Lower leg skin (tissue), 3 donors: ENCODE measurements around the gene PCDH9.

Experiments used
- POLR2A ChIP-seq, 2 donors: fragments of 450-650 bp; IDR thresholded peaks; one replicate each; pipeline ENCODE4 v1.6.1; 2016 to 2017; ENCODE audit warnings: antibody characterized with exemption in 2 of 2, mild to moderate bottlenecking in 1 of 2, moderate library complexity in 1 of 2
- TF ChIP-seq, protein P1 (sequence below), 3 donors: fragments of 450-650 bp; IDR thresholded peaks; one replicate each; pipeline ENCODE4 v1.5.1; 2016; ENCODE audit warnings: antibody characterized with exemption in 3 of 3, mild to moderate bottlenecking in 3 of 3, moderate library complexity in 2 of 3

DNA sequence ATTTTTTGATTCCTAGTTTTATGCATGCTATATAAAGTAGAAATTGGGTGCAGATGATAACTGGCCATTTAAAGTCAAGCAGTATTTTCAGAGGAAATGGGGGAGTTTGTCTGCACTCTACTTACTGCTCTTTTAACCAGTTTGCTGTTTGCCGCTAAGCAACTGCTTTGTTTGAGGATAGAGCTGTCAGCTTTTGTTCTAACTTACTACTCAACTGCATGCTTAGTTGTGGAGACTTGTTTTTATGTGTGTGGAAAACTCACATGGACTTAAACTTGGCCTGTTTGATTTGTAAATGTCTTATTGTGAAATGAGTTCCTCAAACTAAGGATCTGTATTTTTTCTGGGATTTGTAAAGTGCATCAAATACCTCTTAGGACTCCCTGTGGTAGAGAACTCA is 591.1 kb downstream of the PCDH9 start:
- TF ChIP-seq, protein P1, sequence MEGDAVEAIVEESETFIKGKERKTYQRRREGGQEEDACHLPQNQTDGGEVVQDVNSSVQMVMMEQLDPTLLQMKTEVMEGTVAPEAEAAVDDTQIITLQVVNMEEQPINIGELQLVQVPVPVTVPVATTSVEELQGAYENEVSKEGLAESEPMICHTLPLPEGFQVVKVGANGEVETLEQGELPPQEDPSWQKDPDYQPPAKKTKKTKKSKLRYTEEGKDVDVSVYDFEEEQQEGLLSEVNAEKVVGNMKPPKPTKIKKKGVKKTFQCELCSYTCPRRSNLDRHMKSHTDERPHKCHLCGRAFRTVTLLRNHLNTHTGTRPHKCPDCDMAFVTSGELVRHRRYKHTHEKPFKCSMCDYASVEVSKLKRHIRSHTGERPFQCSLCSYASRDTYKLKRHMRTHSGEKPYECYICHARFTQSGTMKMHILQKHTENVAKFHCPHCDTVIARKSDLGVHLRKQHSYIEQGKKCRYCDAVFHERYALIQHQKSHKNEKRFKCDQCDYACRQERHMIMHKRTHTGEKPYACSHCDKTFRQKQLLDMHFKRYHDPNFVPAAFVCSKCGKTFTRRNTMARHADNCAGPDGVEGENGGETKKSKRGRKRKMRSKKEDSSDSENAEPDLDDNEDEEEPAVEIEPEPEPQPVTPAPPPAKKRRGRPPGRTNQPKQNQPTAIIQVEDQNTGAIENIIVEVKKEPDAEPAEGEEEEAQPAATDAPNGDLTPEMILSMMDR (IDR thresholded peaks at IDR 0.05) = no peak
- no peak for TF ChIP-seq POLR2A (IDR thresholded peaks at IDR 0.05)
